C1 segment of cervical spinal cord (tissue), 14 donors: Measurements from ENCODE around the gene RFX2.
"Not testable (repeated sequence)": the region's sequence is repeated elsewhere in the genome, so short reads cannot be mapped to it uniquely, and the experiment has no call there.

ENCODE experiments used
- DNase-seq, 14 donors: peaks; one replicate each; lab custom pipeline; 2025; lab: John Stamatoyannopoulos, UW

The RFX2 gene

GRCh38 chr19:6110360-6110977 is at the start of gene RFX2:
Gene RFX2, minus strand, starts transcription at chr19:6110500. Its CDS starts 63,004 bp downstream, at chr19:6047496.
- peak; percentile 80 to 97 (median 94) for DNase-seq

DNA sequence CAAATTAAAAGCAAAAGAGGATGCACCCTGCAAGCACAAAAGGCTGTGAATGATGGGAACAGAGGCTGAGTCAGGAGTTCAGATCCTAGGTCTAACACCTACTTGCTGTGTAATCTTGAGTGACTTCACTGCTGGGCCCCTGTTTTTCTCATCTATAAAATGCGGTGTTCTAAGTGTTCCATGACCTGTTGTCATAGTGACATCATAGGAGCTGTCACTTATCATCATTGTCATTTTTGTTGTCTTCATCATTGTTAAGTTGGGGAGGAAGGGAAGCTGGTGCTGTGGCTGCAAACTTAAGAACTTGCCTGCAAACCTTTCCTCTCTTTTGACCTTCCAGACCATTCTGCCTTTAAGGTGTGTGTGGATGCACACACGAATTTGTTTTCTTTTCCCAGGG is 45.7 kb upstream of the RFX2 start:
- DNase-seq, result no peak

DNA sequence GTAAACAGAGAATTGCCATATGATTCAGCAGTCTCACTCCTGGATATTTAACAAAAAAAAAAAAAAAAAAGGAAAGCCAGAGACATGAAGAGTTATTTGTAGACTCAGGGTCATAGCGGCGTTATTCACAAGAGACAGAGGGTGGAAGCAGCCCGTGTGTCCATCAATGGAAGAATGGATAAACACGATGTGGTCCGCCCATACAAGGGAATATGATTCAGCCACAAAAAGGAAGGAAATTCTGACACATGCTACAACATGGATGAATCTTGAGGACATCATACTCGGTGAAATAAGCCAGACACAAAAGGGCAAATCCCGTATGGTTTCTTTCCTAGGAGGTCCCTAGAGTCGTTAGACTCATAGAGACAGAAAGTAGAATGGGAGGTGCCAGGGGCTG is 40.0 kb upstream of the RFX2 start:
- no peak for DNase-seq

DNA sequence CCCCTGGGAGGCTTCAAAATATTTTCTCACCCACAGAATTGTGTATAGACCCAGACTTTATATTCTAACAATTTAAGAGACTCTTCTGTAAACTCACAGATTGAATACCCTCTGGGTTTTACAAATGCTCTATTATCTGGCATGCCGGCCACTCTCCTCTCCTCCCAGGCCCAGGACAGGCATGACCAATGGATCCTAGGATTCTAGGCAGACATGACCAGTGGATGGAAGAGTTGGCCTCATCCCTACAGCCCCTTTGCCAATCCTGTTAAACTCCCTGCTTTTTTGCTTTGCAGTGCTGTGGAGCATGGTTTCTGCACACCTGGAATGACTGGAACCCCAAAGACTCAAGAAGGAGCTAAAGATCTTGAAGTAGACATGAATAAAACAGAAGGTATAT is 30.9 kb upstream of the RFX2 start:
- no peak for DNase-seq

DNA sequence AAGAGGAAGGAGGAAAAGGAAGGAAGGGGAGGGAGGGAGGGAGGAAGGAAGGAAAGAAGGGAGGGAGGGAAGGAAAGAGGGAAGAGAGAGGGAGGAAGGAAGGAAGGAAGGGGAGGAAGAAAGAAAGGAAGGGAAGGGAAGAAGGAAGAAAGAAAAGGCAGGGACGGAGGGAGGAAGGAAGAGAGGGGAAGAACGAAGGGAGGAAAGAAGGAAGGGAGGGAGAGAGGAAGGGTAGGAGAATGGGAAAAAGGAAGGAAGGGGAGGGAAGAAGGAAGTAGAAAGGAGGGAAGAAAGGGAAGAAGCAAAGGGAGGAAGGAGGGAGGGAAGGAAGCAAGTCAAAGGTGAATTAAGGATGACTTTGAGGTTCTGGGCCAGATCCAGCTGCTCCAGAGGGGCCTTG is 28.2 kb upstream of the RFX2 start:
- no peak for DNase-seq

DNA sequence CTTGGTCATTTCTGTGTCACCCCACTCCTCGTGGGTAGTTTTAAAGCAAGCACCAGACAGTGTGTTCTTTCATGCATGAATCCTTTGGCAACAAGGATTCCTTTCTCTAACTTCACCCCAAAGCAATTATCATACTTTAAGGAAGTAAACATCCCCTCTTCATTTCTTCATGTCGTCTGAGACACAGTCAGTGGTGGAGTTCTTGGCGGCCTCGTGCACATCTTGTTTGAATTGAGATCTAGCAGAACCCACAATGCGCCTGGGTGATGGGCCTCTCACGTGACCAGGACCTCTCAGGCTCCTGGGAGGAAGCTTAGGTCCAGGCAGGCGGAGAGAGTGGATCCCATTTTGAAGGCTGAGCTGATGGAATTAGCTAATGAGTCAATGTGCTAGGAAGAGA is 27.8 kb upstream of the RFX2 start:
- no peak for DNase-seq

- DNase-seq, result no peak
Observed at GRCh38 chr19:6133231-6133630, 22.9 kb upstream of the RFX2 start.

DNA sequence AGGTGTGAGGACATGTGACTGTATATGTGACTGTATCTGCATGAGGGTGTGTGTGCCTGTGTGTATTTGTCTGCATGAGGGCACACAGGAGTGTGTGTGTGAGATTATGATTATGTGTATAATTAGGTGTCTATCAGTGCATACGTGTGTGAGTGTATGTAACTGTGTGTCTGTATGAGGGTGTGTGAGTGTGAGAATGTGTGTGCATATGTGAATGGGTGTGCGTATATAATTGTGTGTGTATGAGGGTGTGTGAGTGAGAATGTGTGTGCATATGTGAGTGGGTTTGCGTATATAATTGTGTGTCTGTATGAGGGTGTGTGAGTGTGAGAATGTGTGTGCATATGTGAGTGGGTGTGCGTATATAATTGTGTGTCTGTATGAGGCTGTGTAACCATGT is 22.2 kb upstream of the RFX2 start:
- DNase-seq, result no peak

GRCh38 chr19:6127716-6128335 is 17.5 kb upstream of the RFX2 start:
- no peak for DNase-seq

DNA sequence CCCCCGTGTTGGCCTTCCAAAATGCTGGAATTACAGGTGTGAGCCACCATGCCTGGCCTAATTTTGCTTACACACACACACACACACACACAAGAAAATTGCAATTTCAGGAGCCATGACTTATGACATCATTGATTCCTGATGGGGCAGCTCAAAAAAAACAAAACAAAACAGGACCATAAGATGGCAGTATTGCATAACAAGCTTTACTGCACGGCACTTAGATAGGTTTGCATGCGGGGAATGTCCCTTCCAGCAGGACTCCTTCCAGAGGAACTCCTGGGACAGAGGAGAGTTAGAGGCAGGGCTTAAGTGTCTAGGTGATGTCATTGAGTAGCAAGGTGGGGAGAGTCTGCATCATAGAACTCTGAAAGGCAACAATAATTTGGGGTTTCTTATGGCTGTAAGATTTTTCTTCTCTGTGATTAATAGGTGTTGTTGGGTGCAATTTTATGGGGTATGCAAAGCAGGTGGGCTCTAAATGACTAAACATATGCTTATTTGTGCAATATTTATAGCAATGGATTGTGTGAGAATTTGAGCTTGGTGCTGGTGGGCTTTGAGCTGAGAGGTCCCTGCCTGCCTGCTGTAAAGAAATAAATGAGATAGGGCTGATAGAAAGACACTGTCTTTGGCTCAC is 16.2 kb upstream of the RFX2 start:
- no peak for DNase-seq

GRCh38 chr19:6125571-6125989 is 15.3 kb upstream of the RFX2 start:
- DNase-seq, result peak in 2 of 14 donors; percentile 3 to 7

DNA sequence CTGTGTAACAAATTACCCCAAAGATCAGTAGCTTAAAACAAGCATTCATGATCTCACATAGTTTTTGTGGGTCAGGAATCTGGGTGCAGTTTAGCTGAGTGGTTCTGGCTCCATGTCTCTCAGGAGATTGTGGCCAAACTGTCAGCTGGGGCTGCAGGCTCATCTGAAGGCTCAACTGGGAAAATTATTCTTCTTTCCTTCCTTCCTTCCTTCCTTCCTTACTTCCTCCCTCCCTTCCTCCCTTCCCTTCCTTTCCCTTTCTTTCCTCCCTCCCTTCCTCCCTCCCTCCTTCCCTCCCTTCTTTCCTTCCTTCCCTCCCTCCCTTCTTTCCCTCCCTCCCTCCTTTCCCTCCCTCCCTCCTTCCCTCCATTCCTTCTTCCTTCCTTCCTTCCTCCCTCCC is 8.7 kb upstream of the RFX2 start:
- no peak for DNase-seq

GRCh38 chr19:6118043-6118442 is 7.7 kb upstream of the RFX2 start:
- DNase-seq, result no peak

- no peak for DNase-seq
Observed at GRCh38 chr19:6117534-6117933, 7.2 kb upstream of the RFX2 start.

- no peak for DNase-seq
Observed at GRCh38 chr19:6116749-6117430, 6.6 kb upstream of the RFX2 start.

- no peak for DNase-seq
Observed at GRCh38 chr19:6115992-6116391, 5.7 kb upstream of the RFX2 start.

DNA sequence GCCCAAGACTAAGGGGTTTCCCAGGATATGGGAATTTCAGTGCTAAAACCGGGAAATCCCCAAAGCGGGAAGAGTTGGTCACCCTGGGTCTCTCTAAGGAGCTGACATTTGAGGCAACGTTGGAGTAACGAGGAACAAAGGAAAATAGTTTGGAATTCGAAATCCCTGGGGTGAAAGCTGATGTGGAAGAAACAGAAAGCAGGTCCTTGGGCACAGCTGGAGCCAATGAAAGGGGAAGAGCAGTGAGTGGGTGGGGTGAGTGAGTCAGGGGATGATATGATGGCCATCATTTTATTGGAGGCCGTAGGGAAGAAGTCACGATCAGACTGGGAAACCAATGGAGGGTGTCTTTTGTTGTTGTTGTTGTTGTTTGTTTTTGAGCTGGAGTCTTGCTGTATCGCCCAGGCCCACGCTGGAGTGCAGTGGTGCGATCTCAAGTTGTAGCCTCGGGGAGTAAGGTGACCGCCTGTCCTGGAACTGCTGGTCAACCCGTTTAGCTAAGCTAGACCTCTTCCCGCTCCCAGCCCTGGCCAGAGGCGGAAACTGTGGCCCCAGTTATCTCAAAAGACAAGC is 3.4 kb upstream of the RFX2 start:
- DNase-seq, result no peak

DNA sequence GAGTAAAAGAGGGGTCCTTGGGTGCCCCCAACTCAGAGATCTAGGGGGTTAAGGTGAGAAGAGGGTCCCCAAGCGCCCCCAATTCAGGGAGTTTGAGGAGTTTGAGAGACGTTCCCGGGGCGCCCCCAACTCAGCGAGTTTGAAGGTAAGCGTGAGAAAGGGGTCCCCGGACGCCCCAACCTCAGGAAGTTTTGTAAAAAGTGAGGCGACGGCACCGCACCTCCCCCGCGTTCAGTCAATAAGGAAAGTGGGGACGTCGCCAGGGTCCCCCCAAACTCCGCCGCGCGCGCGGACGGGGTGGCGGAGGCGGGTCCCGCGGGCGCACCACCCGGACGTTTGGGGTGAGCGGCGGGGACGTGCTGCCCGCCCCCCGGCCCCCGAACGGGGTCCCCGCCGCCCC is 353 bp downstream of the RFX2 start:
- DNase-seq, result no peak

DNA sequence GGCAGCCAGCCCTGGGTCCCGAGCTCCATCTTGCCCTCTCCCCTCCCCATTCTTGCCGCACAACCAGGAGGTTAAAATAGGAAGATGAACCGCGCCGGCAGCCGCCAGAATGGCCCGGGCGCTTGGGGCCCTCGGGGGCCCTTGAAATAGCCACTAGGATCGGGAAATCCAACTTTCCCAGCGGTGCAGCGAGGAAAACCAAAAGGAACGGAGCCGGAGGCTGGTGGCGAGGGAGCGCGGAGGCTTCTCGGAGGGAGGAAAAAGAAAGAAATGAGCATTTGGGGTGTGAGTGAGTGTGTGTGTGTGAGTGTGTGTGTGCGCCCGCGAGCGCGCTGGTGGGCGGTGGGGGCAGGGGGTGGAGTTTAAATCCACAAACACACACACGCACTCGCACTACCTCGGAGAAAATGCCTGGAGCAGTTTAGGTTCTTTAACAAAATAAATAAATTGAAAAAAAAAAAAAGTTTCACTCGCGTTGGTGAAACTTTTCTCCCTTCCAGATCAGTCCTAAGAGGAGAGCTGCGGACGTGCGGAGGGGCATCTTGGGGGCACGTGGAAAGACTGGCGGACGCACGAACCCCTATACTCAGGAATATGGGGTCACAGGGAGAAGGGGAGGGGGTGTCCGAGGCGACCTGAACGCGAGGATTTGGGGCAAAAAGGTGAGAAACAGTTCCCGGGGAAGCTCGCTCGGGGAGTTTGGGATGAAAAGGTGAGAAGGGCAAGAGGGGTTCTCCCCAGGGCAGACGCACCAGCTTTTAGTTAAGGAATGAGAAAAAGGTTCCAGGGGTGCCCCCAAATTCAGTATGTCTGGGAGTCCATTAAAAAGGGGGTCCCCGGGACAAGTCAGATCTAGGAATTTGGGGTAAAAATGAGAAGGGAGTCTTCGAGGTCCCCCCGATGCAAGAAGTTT is 1.3 kb downstream of the RFX2 start:
- peak in 7 of 14 donors; percentile 1 to 66 (median 20) for DNase-seq

DNA sequence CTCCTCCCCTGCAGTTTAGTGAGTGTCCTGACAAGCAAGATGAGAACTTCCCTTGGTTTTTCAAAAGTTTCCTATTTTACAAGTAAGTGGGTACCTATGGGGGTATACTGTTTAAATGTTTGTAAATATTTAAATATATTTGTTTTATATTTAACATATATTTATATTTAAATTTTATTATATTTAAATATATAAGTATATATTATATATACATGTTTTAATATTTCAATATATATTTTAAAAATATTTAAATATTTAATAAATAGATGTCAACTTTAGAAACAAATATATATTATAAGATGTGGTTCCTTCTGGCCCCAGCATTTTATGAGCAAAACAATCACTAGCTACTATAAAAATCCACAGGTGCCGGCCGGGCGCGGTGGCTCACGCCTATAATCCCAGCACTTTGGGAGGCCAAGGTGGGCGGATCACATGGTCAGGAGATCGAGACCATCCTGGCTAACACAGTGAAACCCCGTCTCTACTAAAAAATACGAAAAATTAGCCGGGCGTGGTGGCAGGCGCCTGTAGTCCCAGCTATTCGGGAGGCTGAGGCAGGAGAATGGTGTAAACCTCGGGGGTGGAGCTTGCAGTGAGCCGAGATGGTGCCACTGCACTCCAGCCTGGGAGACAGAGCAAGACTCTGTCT is 3.5 kb downstream of the RFX2 start:
- DNase-seq, result not testable (repeated sequence)

- no peak for DNase-seq
Observed at GRCh38 chr19:6105444-6105843, 4.9 kb downstream of the RFX2 start.
